GM10266 (cell line): ENCODE data around the gene ETV6.
"Not testable (repeated sequence)": the region's sequence is repeated elsewhere in the genome, so short reads cannot be mapped to it uniquely, and the experiment has no call there.

Experiments
- DNase-seq: peaks from one replicate; pipeline ENCODE4 v3.0.0; 2012; ENCODE audit errors: extremely low spot score
- CTCF ChIP-seq: IDR thresholded peaks from 2 replicates; pipeline ENCODE4 v1.5.1; 2012; ENCODE audit warnings: mild to moderate bottlenecking, low read depth; ENCODE audit not compliant: control insufficient read depth, insufficient read depth; ENCODE audit errors: missing control alignments

ETV6 gene

GRCh38 chr12:11677093-11677492 is 27.6 kb downstream of the ETV6 start:
- no peak for DNase-seq
- no peak for TF ChIP-seq CTCF

- DNase-seq, result no peak
- TF ChIP-seq CTCF, result no peak
These were observed 28.3 kb downstream of the ETV6 start for GRCh38 chr12:11677752-11678151.

- no peak for TF ChIP-seq CTCF
These were observed 29.3 kb downstream of the ETV6 start for GRCh38 chr12:11678781-11679180.

GRCh38 chr12:11681207-11681606 is 31.7 kb downstream of the ETV6 start:
- DNase-seq, result no peak
- TF ChIP-seq CTCF, result no peak

More at GRCh38 chr12:11678781-11679180, 29.3 kb downstream of the ETV6 start:
- no peak for DNase-seq

GRCh38 chr12:11681695-11682094 is 32.2 kb downstream of the ETV6 start:
- not testable (repeated sequence) for DNase-seq

- TF ChIP-seq CTCF, result no peak
- no peak for DNase-seq
These were observed 34.9 kb downstream of the ETV6 start for GRCh38 chr12:11684393-11684792.

GRCh38 chr12:11684811-11685210 is 35.3 kb downstream of the ETV6 start:
- DNase-seq, result no peak
- TF ChIP-seq CTCF, result no peak

GRCh38 chr12:11685316-11685715 is 35.8 kb downstream of the ETV6 start:
- DNase-seq, result no peak
- no peak for TF ChIP-seq CTCF
